GM12872 (cell line): ENCODE results near the gene LMX1B.

Experiments
- CTCF ChIP-seq: IDR thresholded peaks from 3 replicates; pipeline ENCODE4 v1.5.1; 2011; ENCODE audit warnings: low read depth, mild to moderate bottlenecking, low read length, moderate library complexity; ENCODE audit not compliant: insufficient read depth

The LMX1B gene

GRCh38 chr9:126617003-126617822 is 3.5 kb downstream of the LMX1B start:
- TF ChIP-seq CTCF: no peak

- no peak for TF ChIP-seq CTCF
Observed at GRCh38 chr9:126617823-126618165, 4.1 kb downstream of the LMX1B start.

GRCh38 chr9:126618190-126618584 is 4.5 kb downstream of the LMX1B start:
- no peak for TF ChIP-seq CTCF

- TF ChIP-seq CTCF: no peak
Observed at GRCh38 chr9:126618585-126619360, 5.0 kb downstream of the LMX1B start.

GRCh38 chr9:126619361-126620135 is 5.8 kb downstream of the LMX1B start:
- no peak for TF ChIP-seq CTCF

- TF ChIP-seq CTCF: no peak
Observed at GRCh38 chr9:126620478-126620877, 6.8 kb downstream of the LMX1B start.
